HL-60 (cell line): Measurements from ENCODE around the gene RDH5.

Experiments used
- DNase-seq, 2 experiments: peaks; one replicate each; pipeline ENCODE4 v3.0.0-alpha.2; 2010 to 2020; ENCODE audit warnings: low read depth in 1 of 2, low spot score in 1 of 2
- H3K27ac ChIP-seq: fragments of 250-450 bp; sonication (Bioruptor Pico); replicated peaks from 2 replicates; pipeline ENCODE4 v1.5.1; 2020; ENCODE audit warnings: mild to moderate bottlenecking, moderate library complexity
- H3K27me3 ChIP-seq: fragments of 250-450 bp; sonication (Bioruptor Pico); 2 replicates; pipeline ENCODE4 v1.5.1; 2021; ENCODE audit warnings: mild to moderate bottlenecking, moderate library complexity; ENCODE audit not compliant: insufficient read depth, poor library complexity, severe bottlenecking
- H3K4me3 ChIP-seq: replicated peaks from 2 replicates; pipeline ENCODE4 v1.5.1; 2011; ENCODE audit warnings: mild to moderate bottlenecking, control low read depth, low read length; ENCODE audit not compliant: insufficient read depth
- GABPA ChIP-seq: IDR thresholded peaks from 2 replicates; pipeline ENCODE4 v1.6.1; 2012; ENCODE audit warnings: low read depth
- POLR2AphosphoS5 ChIP-seq: IDR thresholded peaks from 2 replicates; pipeline ENCODE4 v1.6.1; 2012; ENCODE audit warnings: low read depth
- SPI1 ChIP-seq: IDR thresholded peaks from 2 replicates; pipeline ENCODE4 v1.6.1; 2012; ENCODE audit warnings: low read depth, mild to moderate bottlenecking, borderline replicate concordance
- TF ChIP-seq, protein P1 (sequence below): IDR thresholded peaks from one replicate; pipeline ENCODE4 v1.5.1; 2011; ENCODE audit warnings: low read length, control low read depth, inconsistent platforms; ENCODE audit not compliant: insufficient read depth
- TF ChIP-seq, protein P2 (sequence below): IDR thresholded peaks from 2 replicates; pipeline ENCODE4 v1.6.1; 2012; ENCODE audit warnings: low read depth; ENCODE audit not compliant: insufficient replicate concordance

RDH5 gene

DNA sequence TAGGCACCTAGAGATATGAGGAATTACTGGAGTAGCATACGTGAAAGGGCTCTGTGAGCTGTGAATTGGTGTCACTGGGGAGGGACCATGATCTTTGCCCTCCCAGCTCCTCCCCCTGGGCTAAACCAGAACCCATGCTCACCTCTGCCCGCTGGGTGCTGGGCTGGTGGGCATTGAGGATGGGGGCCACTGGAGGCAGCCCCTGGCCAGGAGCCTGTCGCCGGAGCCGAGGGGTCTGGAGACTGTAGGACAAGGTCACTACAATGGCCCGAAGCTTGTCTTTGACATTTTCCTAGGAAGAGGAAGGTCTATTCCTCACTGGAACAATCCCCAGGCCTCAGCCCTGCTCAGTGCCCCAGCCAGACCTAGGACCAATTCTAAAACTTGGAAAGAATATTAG, 24.1 kb upstream of the RDH5 start:
- Histone ChIP-seq H3K27me3 (no peaks in the 10 kb centered on the region), H3K27ac (no peak overlapping the region), H3K4me3 (no peak overlapping the region)
- TF ChIP-seq, protein P1, sequence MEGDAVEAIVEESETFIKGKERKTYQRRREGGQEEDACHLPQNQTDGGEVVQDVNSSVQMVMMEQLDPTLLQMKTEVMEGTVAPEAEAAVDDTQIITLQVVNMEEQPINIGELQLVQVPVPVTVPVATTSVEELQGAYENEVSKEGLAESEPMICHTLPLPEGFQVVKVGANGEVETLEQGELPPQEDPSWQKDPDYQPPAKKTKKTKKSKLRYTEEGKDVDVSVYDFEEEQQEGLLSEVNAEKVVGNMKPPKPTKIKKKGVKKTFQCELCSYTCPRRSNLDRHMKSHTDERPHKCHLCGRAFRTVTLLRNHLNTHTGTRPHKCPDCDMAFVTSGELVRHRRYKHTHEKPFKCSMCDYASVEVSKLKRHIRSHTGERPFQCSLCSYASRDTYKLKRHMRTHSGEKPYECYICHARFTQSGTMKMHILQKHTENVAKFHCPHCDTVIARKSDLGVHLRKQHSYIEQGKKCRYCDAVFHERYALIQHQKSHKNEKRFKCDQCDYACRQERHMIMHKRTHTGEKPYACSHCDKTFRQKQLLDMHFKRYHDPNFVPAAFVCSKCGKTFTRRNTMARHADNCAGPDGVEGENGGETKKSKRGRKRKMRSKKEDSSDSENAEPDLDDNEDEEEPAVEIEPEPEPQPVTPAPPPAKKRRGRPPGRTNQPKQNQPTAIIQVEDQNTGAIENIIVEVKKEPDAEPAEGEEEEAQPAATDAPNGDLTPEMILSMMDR: no peak
- no peak for TF ChIP-seq SPI1
- TF ChIP-seq, protein P2, sequence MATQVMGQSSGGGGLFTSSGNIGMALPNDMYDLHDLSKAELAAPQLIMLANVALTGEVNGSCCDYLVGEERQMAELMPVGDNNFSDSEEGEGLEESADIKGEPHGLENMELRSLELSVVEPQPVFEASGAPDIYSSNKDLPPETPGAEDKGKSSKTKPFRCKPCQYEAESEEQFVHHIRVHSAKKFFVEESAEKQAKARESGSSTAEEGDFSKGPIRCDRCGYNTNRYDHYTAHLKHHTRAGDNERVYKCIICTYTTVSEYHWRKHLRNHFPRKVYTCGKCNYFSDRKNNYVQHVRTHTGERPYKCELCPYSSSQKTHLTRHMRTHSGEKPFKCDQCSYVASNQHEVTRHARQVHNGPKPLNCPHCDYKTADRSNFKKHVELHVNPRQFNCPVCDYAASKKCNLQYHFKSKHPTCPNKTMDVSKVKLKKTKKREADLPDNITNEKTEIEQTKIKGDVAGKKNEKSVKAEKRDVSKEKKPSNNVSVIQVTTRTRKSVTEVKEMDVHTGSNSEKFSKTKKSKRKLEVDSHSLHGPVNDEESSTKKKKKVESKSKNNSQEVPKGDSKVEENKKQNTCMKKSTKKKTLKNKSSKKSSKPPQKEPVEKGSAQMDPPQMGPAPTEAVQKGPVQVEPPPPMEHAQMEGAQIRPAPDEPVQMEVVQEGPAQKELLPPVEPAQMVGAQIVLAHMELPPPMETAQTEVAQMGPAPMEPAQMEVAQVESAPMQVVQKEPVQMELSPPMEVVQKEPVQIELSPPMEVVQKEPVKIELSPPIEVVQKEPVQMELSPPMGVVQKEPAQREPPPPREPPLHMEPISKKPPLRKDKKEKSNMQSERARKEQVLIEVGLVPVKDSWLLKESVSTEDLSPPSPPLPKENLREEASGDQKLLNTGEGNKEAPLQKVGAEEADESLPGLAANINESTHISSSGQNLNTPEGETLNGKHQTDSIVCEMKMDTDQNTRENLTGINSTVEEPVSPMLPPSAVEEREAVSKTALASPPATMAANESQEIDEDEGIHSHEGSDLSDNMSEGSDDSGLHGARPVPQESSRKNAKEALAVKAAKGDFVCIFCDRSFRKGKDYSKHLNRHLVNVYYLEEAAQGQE: no peak
- no peak for TF ChIP-seq GABPA
- no peak for TF ChIP-seq POLR2AphosphoS5
- DNase-seq: no peak

DNA sequence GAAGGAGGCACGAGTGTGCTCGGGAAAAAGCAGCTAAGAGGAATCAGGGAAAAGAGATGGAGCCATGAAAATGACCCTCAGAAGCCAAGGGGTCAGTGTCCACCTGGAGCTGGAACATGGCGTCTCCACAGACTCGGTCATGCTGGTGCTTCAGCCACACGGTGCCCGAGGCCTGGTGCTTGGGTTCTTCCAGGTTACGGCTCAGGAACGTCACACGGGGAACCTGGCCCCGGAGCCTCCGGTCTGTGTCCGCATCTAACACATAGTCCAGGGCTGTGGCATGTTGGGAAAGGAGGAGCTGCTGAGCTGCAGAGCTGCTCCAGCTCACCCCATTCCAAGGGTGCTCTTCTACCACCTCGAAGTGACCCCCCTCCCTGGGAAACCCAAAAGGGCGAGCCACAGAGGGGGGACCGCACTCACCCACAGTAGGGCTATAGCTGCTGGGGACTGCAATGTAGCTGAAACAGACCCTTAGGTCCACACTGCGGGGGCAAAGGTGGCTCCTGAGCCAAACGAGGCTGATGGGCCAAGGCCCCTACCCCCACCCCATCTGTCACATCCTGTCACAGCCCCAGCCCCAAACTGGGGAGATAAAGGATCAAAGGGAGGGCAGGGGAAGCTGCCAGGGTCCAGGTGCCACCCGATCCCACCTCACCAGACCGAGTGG, 23.3 kb upstream of the RDH5 start:
- TF ChIP-seq, protein P2: no peak
- TF ChIP-seq GABPA: no peak
- TF ChIP-seq SPI1: no peak
- TF ChIP-seq, protein P1: no peak
- no peak for TF ChIP-seq POLR2AphosphoS5
- no peak for DNase-seq
- Histone ChIP-seq H3K27ac (no peak overlapping the region), H3K27me3 (no peaks in the 10 kb centered on the region), H3K4me3 (no peak overlapping the region)

DNA sequence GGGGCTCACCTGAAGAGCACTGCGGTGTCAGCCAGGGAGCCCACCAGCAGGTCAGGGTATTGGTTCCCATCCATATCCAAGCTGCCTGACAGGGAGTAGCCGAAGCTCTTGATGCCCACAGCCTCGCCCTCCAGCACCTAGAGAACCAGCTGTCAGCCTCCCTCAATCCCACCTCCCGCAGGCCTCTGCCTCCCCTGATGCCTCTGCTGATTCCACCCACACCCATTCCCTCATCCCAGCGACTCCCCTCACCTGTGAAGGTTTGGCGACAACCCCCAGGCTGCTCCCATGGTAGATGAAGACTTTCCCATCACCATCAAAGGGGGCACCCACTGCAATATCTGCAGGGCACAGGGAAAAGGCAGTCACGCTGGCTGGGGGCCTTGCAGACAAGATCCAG, 22.5 kb upstream of the RDH5 start:
- Histone ChIP-seq H3K27ac (no peak overlapping the region), H3K4me3 (no peak overlapping the region), H3K27me3 (no peaks in the 10 kb centered on the region)
- TF ChIP-seq POLR2AphosphoS5 (no peak), SPI1 (no peak), GABPA (no peak)
- TF ChIP-seq, protein P2: no peak
- TF ChIP-seq, protein P1: no peak
- DNase-seq: no peak
